ENCODE data around the gene UBXN7.

DNA sequence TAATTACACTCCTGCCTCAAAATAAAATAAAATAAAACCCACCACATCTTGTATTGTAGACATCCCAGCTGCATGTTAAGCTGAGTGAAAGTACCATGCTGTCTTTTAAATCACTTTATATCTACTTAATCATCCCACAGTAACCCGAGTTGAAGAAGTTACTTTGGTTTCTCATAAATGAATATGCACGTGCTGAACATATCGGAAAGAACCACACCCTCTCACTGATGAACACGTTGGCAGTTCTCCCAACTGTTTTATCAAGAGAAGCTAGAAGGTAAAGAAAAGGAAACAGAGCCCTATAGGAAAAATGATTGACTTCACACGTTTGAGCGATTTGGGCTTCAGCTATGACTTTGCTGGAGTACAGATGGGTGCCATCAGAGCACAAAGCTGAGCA is 78.1 kb downstream of the UBXN7 start:
- TF ChIP-seq POLR2A (IDR thresholded peaks at IDR 0.05; ENCODE audit: low read depth, low read length) (no peak), EZH2 (IDR thresholded peaks at IDR 0.05; ENCODE audit: borderline replicate concordance, low read depth, low read length, severe bottlenecking) (no peak), POLR2AphosphoS5 (IDR thresholded peaks at IDR 0.05; ENCODE audit: insufficient read depth, low read depth, low read length) (no peak), MYC (IDR thresholded peaks at IDR 0.05; ENCODE audit: low read depth, low read length) (no peak)
- TF ChIP-seq, protein P1, sequence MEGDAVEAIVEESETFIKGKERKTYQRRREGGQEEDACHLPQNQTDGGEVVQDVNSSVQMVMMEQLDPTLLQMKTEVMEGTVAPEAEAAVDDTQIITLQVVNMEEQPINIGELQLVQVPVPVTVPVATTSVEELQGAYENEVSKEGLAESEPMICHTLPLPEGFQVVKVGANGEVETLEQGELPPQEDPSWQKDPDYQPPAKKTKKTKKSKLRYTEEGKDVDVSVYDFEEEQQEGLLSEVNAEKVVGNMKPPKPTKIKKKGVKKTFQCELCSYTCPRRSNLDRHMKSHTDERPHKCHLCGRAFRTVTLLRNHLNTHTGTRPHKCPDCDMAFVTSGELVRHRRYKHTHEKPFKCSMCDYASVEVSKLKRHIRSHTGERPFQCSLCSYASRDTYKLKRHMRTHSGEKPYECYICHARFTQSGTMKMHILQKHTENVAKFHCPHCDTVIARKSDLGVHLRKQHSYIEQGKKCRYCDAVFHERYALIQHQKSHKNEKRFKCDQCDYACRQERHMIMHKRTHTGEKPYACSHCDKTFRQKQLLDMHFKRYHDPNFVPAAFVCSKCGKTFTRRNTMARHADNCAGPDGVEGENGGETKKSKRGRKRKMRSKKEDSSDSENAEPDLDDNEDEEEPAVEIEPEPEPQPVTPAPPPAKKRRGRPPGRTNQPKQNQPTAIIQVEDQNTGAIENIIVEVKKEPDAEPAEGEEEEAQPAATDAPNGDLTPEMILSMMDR (IDR thresholded peaks at IDR 0.05; ENCODE audit: extremely low read depth in 1 of 2, insufficient read depth in 1 of 2, low read depth in 1 of 2, low read length in 2 of 2), result no peak

All from endothelial cell of umbilical vein (primary cell).